HL-60 (cell line): ENCODE measurements around the gene CLDN10.

ENCODE experiments used
- DNase-seq, 2 experiments: peaks; one replicate each; pipeline ENCODE4 v3.0.0-alpha.2; 2010 to 2020; ENCODE audit warnings: low read depth in 1 of 2, low spot score in 1 of 2
- H3K27ac ChIP-seq: fragments of 250-450 bp; sonication (Bioruptor Pico); replicated peaks from 2 replicates; pipeline ENCODE4 v1.5.1; 2020; ENCODE audit warnings: mild to moderate bottlenecking, moderate library complexity
- H3K27me3 ChIP-seq: fragments of 250-450 bp; sonication (Bioruptor Pico); 2 replicates; pipeline ENCODE4 v1.5.1; 2021; ENCODE audit warnings: mild to moderate bottlenecking, moderate library complexity; ENCODE audit not compliant: insufficient read depth, poor library complexity, severe bottlenecking
- H3K4me3 ChIP-seq: replicated peaks from 2 replicates; pipeline ENCODE4 v1.5.1; 2011; ENCODE audit warnings: mild to moderate bottlenecking, control low read depth, low read length; ENCODE audit not compliant: insufficient read depth
- CTCF ChIP-seq: IDR thresholded peaks from one replicate; pipeline ENCODE4 v1.5.1; 2011; ENCODE audit warnings: low read length, control low read depth, inconsistent platforms; ENCODE audit not compliant: insufficient read depth
- GABPA ChIP-seq: IDR thresholded peaks from 2 replicates; pipeline ENCODE4 v1.6.1; 2012; ENCODE audit warnings: low read depth
- POLR2AphosphoS5 ChIP-seq: IDR thresholded peaks from 2 replicates; pipeline ENCODE4 v1.6.1; 2012; ENCODE audit warnings: low read depth
- REST ChIP-seq: IDR thresholded peaks from 2 replicates; pipeline ENCODE4 v1.6.1; 2012; ENCODE audit warnings: low read depth; ENCODE audit not compliant: insufficient replicate concordance
- SPI1 ChIP-seq: IDR thresholded peaks from 2 replicates; pipeline ENCODE4 v1.6.1; 2012; ENCODE audit warnings: low read depth, mild to moderate bottlenecking, borderline replicate concordance

CLDN10 gene

GRCh38 chr13:95573221-95573620 is 20.7 kb downstream of the CLDN10 start:
- Histone ChIP-seq H3K4me3 (no peak overlapping the region), H3K27me3 (no peaks in the 10 kb centered on the region), H3K27ac (no peak overlapping the region)
- TF ChIP-seq REST (no peak), CTCF (no peak), POLR2AphosphoS5 (no peak), SPI1 (no peak), GABPA (no peak)
- no peak for DNase-seq

- Histone ChIP-seq H3K4me3 (no peak overlapping the region), H3K27ac (no peak overlapping the region), H3K27me3 (no peaks in the 10 kb centered on the region)
- no peak for DNase-seq
- TF ChIP-seq POLR2AphosphoS5 (no peak), REST (no peak), SPI1 (no peak), GABPA (no peak)
Observed at GRCh38 chr13:95579303-95579702, 26.8 kb downstream of the CLDN10 start.

- H3K4me3 ChIP-seq: no peak overlapping the region
- DNase-seq: no peak
- no peak overlapping the region for H3K27ac ChIP-seq
- no peak for TF ChIP-seq CTCF
- no peak for TF ChIP-seq POLR2AphosphoS5
- TF ChIP-seq REST: no peak
- TF ChIP-seq SPI1: no peak
- TF ChIP-seq GABPA: no peak
- no peaks in the 10 kb centered on the region for H3K27me3 ChIP-seq
Observed at GRCh38 chr13:95585867-95586266, 33.3 kb downstream of the CLDN10 start.
